A549 (cell line): ENCODE results near the gene ZNF540.

Experiments
- HEYL ChIP-seq: fragments of 250-450 bp; sonication (Bioruptor Pico); IDR thresholded peaks from 2 replicates; pipeline ENCODE4 v1.8.0; 2021; ENCODE audit warnings: mild to moderate bottlenecking, moderate library complexity
- JUN ChIP-seq, 2 experiments: fragments of >200 bp; sonication (Bioruptor Twin); formaldehyde crosslinking; IDR thresholded peaks; 2 replicates in 1 of 2; 3 replicates in 1 of 2; pipeline ENCODE4 v1.6.1; 2016 to 2017
- MAFK ChIP-seq: fragments of 450-650 bp; IDR thresholded peaks from 2 replicates; pipeline ENCODE4 v1.6.1; 2014; ENCODE audit not compliant: partially characterized antibody
- MAZ ChIP-seq: fragments of 150-350 bp; IDR thresholded peaks from 2 replicates; pipeline ENCODE4 v1.6.1; 2014; ENCODE audit warnings: antibody characterized with exemption, low read depth, low read length, borderline replicate concordance
- NPAS2 ChIP-seq: fragments of 250-450 bp; sonication (Bioruptor Pico); IDR thresholded peaks from 2 replicates; pipeline ENCODE4 v1.8.0; 2022; ENCODE audit warnings: mild to moderate bottlenecking, moderate library complexity, borderline replicate concordance
- POLR2A ChIP-seq: IDR thresholded peaks from 2 replicates; pipeline ENCODE4 v1.6.1; 2012; ENCODE audit warnings: mild to moderate bottlenecking, low read length
- RNF2 ChIP-seq: fragments of 200-600 bp; sonication (generic); IDR thresholded peaks from 2 replicates; pipeline ENCODE4 v1.6.1; 2016; ENCODE audit warnings: low read depth, mild to moderate bottlenecking, antibody characterized with exemption, moderate library complexity, borderline replicate concordance
- ZNF302 ChIP-seq: fragments of 250-450 bp; sonication (Bioruptor Pico); IDR thresholded peaks from 2 replicates; pipeline ENCODE4 v1.9.0; 2021; ENCODE audit warnings: inconsistent platforms, mild to moderate bottlenecking, moderate library complexity
- ZSCAN20 ChIP-seq: fragments of 250-450 bp; sonication (Bioruptor Pico); IDR thresholded peaks from 2 replicates; pipeline ENCODE4 v1.8.0; 2022; ENCODE audit warnings: mild to moderate bottlenecking, moderate library complexity
- TF ChIP-seq, protein P1 (sequence below): fragments of >200 bp; sonication (Bioruptor Twin); formaldehyde crosslinking; IDR thresholded peaks from 3 replicates; pipeline ENCODE4 v1.5.1; 2016

DNA sequence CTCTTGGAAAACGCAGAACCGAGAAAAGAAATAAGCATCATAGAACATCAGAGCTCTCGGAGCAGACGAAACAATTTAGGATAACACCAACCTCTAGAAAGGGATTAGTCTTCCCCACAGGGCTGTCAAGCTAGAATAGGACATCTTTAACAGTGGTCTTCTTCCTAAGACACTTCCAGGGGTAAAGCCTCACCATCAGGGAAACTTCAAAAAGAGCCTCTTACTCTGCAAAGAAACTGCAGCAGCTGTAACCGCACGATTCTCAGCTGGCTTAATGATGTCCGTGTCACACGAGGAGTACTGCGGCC, 726 bp upstream of the ZNF540 start:
- TF ChIP-seq MAZ (no peak), JUN (IDR thresholded peaks at IDR 0.05) (no peak), RNF2 (no peak), ZSCAN20 (no peak), ZNF302 (CRISPR knock-in tag) (no peak), POLR2A (no peak), NPAS2 (CRISPR knock-in tag) (no peak), MAFK (no peak), HEYL (CRISPR knock-in tag) (no peak)
- TF ChIP-seq, protein P1, sequence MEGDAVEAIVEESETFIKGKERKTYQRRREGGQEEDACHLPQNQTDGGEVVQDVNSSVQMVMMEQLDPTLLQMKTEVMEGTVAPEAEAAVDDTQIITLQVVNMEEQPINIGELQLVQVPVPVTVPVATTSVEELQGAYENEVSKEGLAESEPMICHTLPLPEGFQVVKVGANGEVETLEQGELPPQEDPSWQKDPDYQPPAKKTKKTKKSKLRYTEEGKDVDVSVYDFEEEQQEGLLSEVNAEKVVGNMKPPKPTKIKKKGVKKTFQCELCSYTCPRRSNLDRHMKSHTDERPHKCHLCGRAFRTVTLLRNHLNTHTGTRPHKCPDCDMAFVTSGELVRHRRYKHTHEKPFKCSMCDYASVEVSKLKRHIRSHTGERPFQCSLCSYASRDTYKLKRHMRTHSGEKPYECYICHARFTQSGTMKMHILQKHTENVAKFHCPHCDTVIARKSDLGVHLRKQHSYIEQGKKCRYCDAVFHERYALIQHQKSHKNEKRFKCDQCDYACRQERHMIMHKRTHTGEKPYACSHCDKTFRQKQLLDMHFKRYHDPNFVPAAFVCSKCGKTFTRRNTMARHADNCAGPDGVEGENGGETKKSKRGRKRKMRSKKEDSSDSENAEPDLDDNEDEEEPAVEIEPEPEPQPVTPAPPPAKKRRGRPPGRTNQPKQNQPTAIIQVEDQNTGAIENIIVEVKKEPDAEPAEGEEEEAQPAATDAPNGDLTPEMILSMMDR, result no peak
